Spleen (tissue), 7 donors: ENCODE data around the gene ZNF280D.

Experiments
- POLR2A ChIP-seq, 3 donors: fragments of 450-650 bp; IDR thresholded peaks; one replicate each; pipeline ENCODE4 v1.5.1; 2017; ENCODE audit warnings: antibody characterized with exemption in 3 of 3, mild to moderate bottlenecking in 1 of 3
- POLR2AphosphoS5 ChIP-seq, 3 donors: sonication (generic); formaldehyde crosslinking; IDR thresholded peaks; one replicate each; pipeline ENCODE4 v1.5.1; 2017; ENCODE audit warnings: antibody characterized with exemption in 3 of 3
- TF ChIP-seq, protein P1 (sequence below), 11 experiments: fragments of 200-600 bp in 7 of 11; fragments of 450-650 bp in 4 of 11; sonication (generic) in 4 of 11; IDR thresholded peaks in 8 of 11; conservative IDR thresholded peaks in 3 of 11; 1 replicate in 7 of 11; 2 replicates in 4 of 11; pipeline versions ENCODE4 v1.4.0 to v1.8.0; 2016 to 2021; ENCODE audit warnings: antibody characterized with exemption in 11 of 11, inconsistent platforms in 4 of 11, mild to moderate bottlenecking in 1 of 11
- donor health status: DM: no; HTN: no; CAD: no; lungs with moderate emphysema.
- donor health status: DM: no; HTN: no; CAD: no.
- donor health status: DM: no; HTN: no; CAD: no.

GRCh38 chr15:56699743-56700142 is 33.6 kb downstream of the ZNF280D start:
- TF ChIP-seq POLR2A (IDR thresholded peaks at IDR 0.05) (no peak), POLR2AphosphoS5 (IDR thresholded peaks at IDR 0.05) (no peak)
- TF ChIP-seq, protein P1, sequence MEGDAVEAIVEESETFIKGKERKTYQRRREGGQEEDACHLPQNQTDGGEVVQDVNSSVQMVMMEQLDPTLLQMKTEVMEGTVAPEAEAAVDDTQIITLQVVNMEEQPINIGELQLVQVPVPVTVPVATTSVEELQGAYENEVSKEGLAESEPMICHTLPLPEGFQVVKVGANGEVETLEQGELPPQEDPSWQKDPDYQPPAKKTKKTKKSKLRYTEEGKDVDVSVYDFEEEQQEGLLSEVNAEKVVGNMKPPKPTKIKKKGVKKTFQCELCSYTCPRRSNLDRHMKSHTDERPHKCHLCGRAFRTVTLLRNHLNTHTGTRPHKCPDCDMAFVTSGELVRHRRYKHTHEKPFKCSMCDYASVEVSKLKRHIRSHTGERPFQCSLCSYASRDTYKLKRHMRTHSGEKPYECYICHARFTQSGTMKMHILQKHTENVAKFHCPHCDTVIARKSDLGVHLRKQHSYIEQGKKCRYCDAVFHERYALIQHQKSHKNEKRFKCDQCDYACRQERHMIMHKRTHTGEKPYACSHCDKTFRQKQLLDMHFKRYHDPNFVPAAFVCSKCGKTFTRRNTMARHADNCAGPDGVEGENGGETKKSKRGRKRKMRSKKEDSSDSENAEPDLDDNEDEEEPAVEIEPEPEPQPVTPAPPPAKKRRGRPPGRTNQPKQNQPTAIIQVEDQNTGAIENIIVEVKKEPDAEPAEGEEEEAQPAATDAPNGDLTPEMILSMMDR (IDR thresholded peaks at IDR 0.05 in 8 of 11, conservative IDR thresholded peaks at IDR 0.05 in 3 of 11) = no peak
